AG04449 (cell line): ENCODE data around the gene SLC35F6.

Source experiments
- CTCF ChIA-PET: fragments of 350-600 bp; formaldehyde crosslinking; extraction: SDS; loops from one replicate; lab custom pipeline; 2021; ENCODE audit warnings: antibody characterized with exemption; lab: Yijun Ruan, JAX
- POLR2A ChIA-PET: fragments of 400-600, 350-600 bp; formaldehyde crosslinking; extraction: SDS; loops from one replicate; lab custom pipeline; 2020; ENCODE audit warnings: antibody characterized with exemption, inconsistent platforms; lab: Yijun Ruan, JAX
- DNase-seq: peaks from one replicate; pipeline ENCODE4 v3.0.0-alpha.2; 2010; ENCODE audit warnings: low read depth, low spot score
- H3K4me3 ChIP-seq: 2 replicates; pipeline ENCODE4 v1.5.1; 2011; ENCODE audit warnings: low read depth, mild to moderate bottlenecking, control low read depth, low read length
- CTCF ChIP-seq: IDR thresholded peaks from one replicate; pipeline ENCODE4 v1.5.1; 2011; ENCODE audit warnings: mild to moderate bottlenecking, moderate library complexity, low read length, control low read depth, inconsistent platforms; ENCODE audit not compliant: insufficient read depth; ENCODE audit errors: missing control alignments

The SLC35F6 gene

GRCh38 chr2:26764078-26764887 lies at the start of gene SLC35F6:
Gene SLC35F6 (plus strand): TSS chr2:26764284. CDS start chr2:26764350, 66 bp downstream.
- CTCF ChIA-PET: interaction anchor here (1.2 to 2.1 kb wide), 2 partner anchors 13 to 186 kb away, joined by 4 to 7 read pairs; no protein-coding TSS in a partner anchor
- H3K4me3 ChIP-seq: peak within 1 kb of the TSS; percentile 97
- no peak for DNase-seq
- POLR2A ChIA-PET: no interaction called here
- TF ChIP-seq CTCF: no peak

- no peak for TF ChIP-seq CTCF
- POLR2A ChIA-PET: no interaction called here
- no peak for DNase-seq
- CTCF ChIA-PET: interaction anchor here (1.1 kb wide), 1 partner anchor 110 kb away, joined by 4 read pairs; no protein-coding TSS in a partner anchor
- no peak overlapping the region for H3K4me3 ChIP-seq
Observed at GRCh38 chr2:26715528-26716270, 48.4 kb upstream of the SLC35F6 start.

- no peak for TF ChIP-seq CTCF
- CTCF ChIA-PET: no interaction called here
- POLR2A ChIA-PET: no interaction called here
- no peak for DNase-seq
- no peak overlapping the region for H3K4me3 ChIP-seq
Observed at GRCh38 chr2:26716340-26716739, 47.7 kb upstream of the SLC35F6 start.

GRCh38 chr2:26716769-26717168 lies 47.3 kb upstream of the SLC35F6 start:
- CTCF ChIA-PET: no interaction called here
- TF ChIP-seq CTCF: no peak

GRCh38 chr2:26717362-26717761 lies 46.7 kb upstream of the SLC35F6 start:
- POLR2A ChIA-PET: no interaction called here
- no peak for DNase-seq
- no peak for TF ChIP-seq CTCF
- CTCF ChIA-PET: interaction anchor here (1.4 to 1.5 kb wide), 2 partner anchors 29 to 112 kb away, joined by 4 to 13 read pairs; no protein-coding TSS in a partner anchor
- no peak overlapping the region for H3K4me3 ChIP-seq

More at GRCh38 chr2:26716769-26717168, 47.3 kb upstream of the SLC35F6 start:
- POLR2A ChIA-PET: no interaction called here
- no peak overlapping the region for H3K4me3 ChIP-seq
- no peak for DNase-seq
